ENCODE data around the gene LYRM4.

DNA sequence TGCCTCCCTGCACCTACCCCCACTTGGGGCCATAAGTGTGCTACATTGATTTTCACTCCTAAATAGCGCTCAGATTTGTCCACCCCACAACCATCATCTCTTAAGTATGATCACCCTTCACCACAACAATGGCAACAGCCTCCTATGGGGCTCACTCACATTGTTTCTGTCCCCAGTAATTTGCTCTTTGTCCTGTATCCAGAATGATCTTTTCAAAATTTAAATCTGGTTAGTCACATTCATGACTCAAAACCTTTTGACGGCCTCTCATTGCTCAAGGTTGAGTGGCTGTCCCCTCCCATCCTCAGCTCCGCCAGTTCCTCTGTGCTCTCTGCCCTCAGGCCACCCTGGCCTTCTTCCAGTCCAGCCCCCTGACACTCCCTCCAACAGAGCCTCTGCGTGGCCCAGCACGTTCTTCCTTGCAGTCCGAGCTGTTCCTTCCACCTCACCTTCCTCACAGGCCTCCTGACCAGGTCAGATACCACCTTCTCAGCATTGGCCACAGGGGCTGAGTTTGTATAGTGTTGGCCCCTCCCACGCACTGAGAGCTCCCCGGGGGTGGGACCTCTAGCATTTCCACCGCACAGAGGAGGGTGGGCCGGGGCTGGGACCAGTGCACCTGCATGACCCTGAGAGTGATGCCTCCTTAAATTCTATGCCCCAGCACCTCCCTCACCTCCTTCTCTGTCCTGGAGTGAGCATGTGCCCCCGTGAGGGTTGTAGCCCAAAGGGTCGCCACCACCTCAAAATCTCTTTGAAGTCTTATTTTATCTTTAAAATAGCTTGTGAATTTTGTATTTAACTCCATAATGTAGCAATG, 178.1 kb downstream of the LYRM4 start:
- TF ChIP-seq, protein P1, sequence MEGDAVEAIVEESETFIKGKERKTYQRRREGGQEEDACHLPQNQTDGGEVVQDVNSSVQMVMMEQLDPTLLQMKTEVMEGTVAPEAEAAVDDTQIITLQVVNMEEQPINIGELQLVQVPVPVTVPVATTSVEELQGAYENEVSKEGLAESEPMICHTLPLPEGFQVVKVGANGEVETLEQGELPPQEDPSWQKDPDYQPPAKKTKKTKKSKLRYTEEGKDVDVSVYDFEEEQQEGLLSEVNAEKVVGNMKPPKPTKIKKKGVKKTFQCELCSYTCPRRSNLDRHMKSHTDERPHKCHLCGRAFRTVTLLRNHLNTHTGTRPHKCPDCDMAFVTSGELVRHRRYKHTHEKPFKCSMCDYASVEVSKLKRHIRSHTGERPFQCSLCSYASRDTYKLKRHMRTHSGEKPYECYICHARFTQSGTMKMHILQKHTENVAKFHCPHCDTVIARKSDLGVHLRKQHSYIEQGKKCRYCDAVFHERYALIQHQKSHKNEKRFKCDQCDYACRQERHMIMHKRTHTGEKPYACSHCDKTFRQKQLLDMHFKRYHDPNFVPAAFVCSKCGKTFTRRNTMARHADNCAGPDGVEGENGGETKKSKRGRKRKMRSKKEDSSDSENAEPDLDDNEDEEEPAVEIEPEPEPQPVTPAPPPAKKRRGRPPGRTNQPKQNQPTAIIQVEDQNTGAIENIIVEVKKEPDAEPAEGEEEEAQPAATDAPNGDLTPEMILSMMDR (IDR thresholded peaks at IDR 0.05; ENCODE audit: insufficient read depth, low read length) = no peak
- no peak for TF ChIP-seq SPI1 (IDR thresholded peaks at IDR 0.05; ENCODE audit: borderline replicate concordance, low read depth)
- TF ChIP-seq POLR2AphosphoS5 (IDR thresholded peaks at IDR 0.05; ENCODE audit: low read depth) = no peak
- TF ChIP-seq, protein P2, sequence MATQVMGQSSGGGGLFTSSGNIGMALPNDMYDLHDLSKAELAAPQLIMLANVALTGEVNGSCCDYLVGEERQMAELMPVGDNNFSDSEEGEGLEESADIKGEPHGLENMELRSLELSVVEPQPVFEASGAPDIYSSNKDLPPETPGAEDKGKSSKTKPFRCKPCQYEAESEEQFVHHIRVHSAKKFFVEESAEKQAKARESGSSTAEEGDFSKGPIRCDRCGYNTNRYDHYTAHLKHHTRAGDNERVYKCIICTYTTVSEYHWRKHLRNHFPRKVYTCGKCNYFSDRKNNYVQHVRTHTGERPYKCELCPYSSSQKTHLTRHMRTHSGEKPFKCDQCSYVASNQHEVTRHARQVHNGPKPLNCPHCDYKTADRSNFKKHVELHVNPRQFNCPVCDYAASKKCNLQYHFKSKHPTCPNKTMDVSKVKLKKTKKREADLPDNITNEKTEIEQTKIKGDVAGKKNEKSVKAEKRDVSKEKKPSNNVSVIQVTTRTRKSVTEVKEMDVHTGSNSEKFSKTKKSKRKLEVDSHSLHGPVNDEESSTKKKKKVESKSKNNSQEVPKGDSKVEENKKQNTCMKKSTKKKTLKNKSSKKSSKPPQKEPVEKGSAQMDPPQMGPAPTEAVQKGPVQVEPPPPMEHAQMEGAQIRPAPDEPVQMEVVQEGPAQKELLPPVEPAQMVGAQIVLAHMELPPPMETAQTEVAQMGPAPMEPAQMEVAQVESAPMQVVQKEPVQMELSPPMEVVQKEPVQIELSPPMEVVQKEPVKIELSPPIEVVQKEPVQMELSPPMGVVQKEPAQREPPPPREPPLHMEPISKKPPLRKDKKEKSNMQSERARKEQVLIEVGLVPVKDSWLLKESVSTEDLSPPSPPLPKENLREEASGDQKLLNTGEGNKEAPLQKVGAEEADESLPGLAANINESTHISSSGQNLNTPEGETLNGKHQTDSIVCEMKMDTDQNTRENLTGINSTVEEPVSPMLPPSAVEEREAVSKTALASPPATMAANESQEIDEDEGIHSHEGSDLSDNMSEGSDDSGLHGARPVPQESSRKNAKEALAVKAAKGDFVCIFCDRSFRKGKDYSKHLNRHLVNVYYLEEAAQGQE (IDR thresholded peaks at IDR 0.05; ENCODE audit: insufficient replicate concordance, low read depth) = no peak
